Peyer's patch (tissue), 4 donors: ENCODE measurements around the gene RBM6. TPM values are rescaled to one million over a fixed set of nuclear protein-coding genes. Genes with fewer than 3 reads are reported as not detected.

ENCODE experiments used
- DNase-seq, 3 donors: peaks; one replicate each; pipeline ENCODE4 v3.0.0-alpha.2; 2017 to 2019
- H3K27ac ChIP-seq, 4 donors: fragments of 200-600 bp; sonication (generic); one replicate each; pipeline ENCODE4 v1.5.1; 2016 to 2019
- H3K27me3 ChIP-seq, 2 donors: fragments of 200-600 bp; sonication (generic); one replicate each; pipeline ENCODE4 v1.5.1; 2019
- H3K36me3 ChIP-seq, 3 donors: fragments of 200-600 bp; sonication (generic); one replicate each; pipeline ENCODE4 v1.5.1; 2016 to 2019
- H3K4me1 ChIP-seq, 4 donors: fragments of 200-600 bp; sonication (generic); one replicate each; pipeline ENCODE4 v1.5.1; 2016 to 2019
- H3K4me3 ChIP-seq, 4 donors: fragments of 200-600 bp; sonication (generic); 1 replicate in 3 of 4; 2 replicates in 1 of 4; pipeline ENCODE4 v1.5.1; 2016 to 2019; ENCODE audit warnings: mild to moderate bottlenecking in 1 of 4
- H3K9me3 ChIP-seq, 4 donors: fragments of 200-600 bp; sonication (generic); one replicate each; pipeline ENCODE4 v1.5.1; 2016 to 2019; ENCODE audit warnings: mild to moderate bottlenecking in 1 of 4
- CTCF ChIP-seq, 6 experiments: fragments of 450-650 bp in 4 of 6; fragments of 200-600 bp in 2 of 6; sonication (generic) in 1 of 6; IDR thresholded peaks; one replicate each; pipeline ENCODE4 v1.5.1; 2017 to 2019; ENCODE audit warnings: antibody characterized with exemption in 6 of 6, mild to moderate bottlenecking in 3 of 6, moderate library complexity in 1 of 6
- POLR2A ChIP-seq, 2 donors: fragments of 450-650 bp; IDR thresholded peaks; one replicate each; pipeline ENCODE4 v1.5.1; 2017; ENCODE audit warnings: antibody characterized with exemption in 2 of 2, mild to moderate bottlenecking in 2 of 2, moderate library complexity in 2 of 2
- total RNA-seq, 4 donors: library from RNA; depleted of rRNA; stranded (reverse); fragments of >200 nt; gene quantifications; one replicate each; pipeline ENCODE4 v1.1.0, GENCODE V29; 2016

Gene RBM6
- total RNA-seq, 4 donors from 2014 or later, result 111 to 858 (median 241) TPM

GRCh38 chr3:50044976-50045375 is 105.0 kb downstream of the RBM6 start:
- H3K27ac ChIP-seq, result no peak overlapping the region
- no peaks in the 10 kb centered on the region for H3K9me3 ChIP-seq
- no peaks in the 10 kb centered on the region for H3K4me1 ChIP-seq
- TF ChIP-seq CTCF (IDR thresholded peaks at IDR 0.05) (no peak), POLR2A (IDR thresholded peaks at IDR 0.05) (no peak)
- no peak overlapping the region for H3K4me3 ChIP-seq
- H3K36me3 ChIP-seq, result peaks cover 0 to 28% (median 0%) of the 10 kb centered on the region in 3 donors
- DNase-seq, result no peak
- H3K27me3 ChIP-seq, result no peaks in the 10 kb centered on the region

- peaks cover 0 to 43% (median 0%) of the 10 kb centered on the region in 3 donors for H3K36me3 ChIP-seq
- no peaks in the 10 kb centered on the region for H3K4me1 ChIP-seq
- no peaks in the 10 kb centered on the region for H3K27me3 ChIP-seq
- TF ChIP-seq CTCF (IDR thresholded peaks at IDR 0.05) (no peak), POLR2A (IDR thresholded peaks at IDR 0.05) (no peak)
- no peak overlapping the region for H3K27ac ChIP-seq
- no peaks in the 10 kb centered on the region for H3K9me3 ChIP-seq
- no peak for DNase-seq
- H3K4me3 ChIP-seq, result no peak overlapping the region
These were observed 107.5 kb downstream of the RBM6 start for GRCh38 chr3:50047426-50047825.

- peaks cover 0 to 69% (median 0%) of the 10 kb centered on the region in 3 donors for H3K36me3 ChIP-seq
These were observed 110.4 kb downstream of the RBM6 start for GRCh38 chr3:50050361-50050760.

GRCh38 chr3:50057756-50058155 is 117.8 kb downstream of the RBM6 start:
- TF ChIP-seq POLR2A (IDR thresholded peaks at IDR 0.05), result no peak
- TF ChIP-seq CTCF (IDR thresholded peaks at IDR 0.05), result no peak
- Histone ChIP-seq H3K36me3 (peaks cover 0 to 93% (median 0%) of the 10 kb centered on the region in 3 donors), H3K27me3 (no peaks in the 10 kb centered on the region), H3K27ac (no peak overlapping the region), H3K9me3 (no peaks in the 10 kb centered on the region), H3K4me1 (no peaks in the 10 kb centered on the region), H3K4me3 (no peak overlapping the region)
- DNase-seq, result no peak

More at GRCh38 chr3:50050361-50050760, 110.4 kb downstream of the RBM6 start:
- no peak for DNase-seq
- no peaks in the 10 kb centered on the region for H3K4me1 ChIP-seq
- H3K27ac ChIP-seq, result no peak overlapping the region
- H3K9me3 ChIP-seq, result no peaks in the 10 kb centered on the region
- TF ChIP-seq POLR2A (IDR thresholded peaks at IDR 0.05) (no peak), CTCF (IDR thresholded peaks at IDR 0.05) (no peak)
- no peak overlapping the region for H3K4me3 ChIP-seq
- no peaks in the 10 kb centered on the region for H3K27me3 ChIP-seq

- Histone ChIP-seq H3K9me3 (no peaks in the 10 kb centered on the region), H3K4me3 (no peak overlapping the region), H3K27ac (no peak overlapping the region), H3K36me3 (peaks cover 0 to 100% (median 7%) of the 10 kb centered on the region in 3 donors), H3K4me1 (no peaks in the 10 kb centered on the region), H3K27me3 (no peaks in the 10 kb centered on the region)
- no peak for TF ChIP-seq POLR2A (IDR thresholded peaks at IDR 0.05)
- no peak for TF ChIP-seq CTCF (IDR thresholded peaks at IDR 0.05)
- no peak for DNase-seq
These were observed 128.2 kb downstream of the RBM6 start for GRCh38 chr3:50068134-50068533.

- Histone ChIP-seq H3K36me3 (peaks cover 0 to 40% (median 0%) of the 10 kb centered on the region in 3 donors), H3K4me3 (no peak overlapping the region), H3K27me3 (no peaks in the 10 kb centered on the region), H3K27ac (no peak overlapping the region), H3K9me3 (no peaks in the 10 kb centered on the region), H3K4me1 (no peaks in the 10 kb centered on the region)
- TF ChIP-seq CTCF (IDR thresholded peaks at IDR 0.05) (no peak), POLR2A (IDR thresholded peaks at IDR 0.05) (no peak)
- no peak for DNase-seq
These were observed 138.1 kb downstream of the RBM6 start for GRCh38 chr3:50078091-50078490.
